Right atrium auricular region (tissue), 2 donors: ENCODE measurements around the gene TTC7B. TPM values are rescaled to one million over a fixed set of nuclear protein-coding genes. Genes with fewer than 3 reads are reported as not detected.

Experiments
- DNase-seq: peaks from one replicate; pipeline ENCODE4 v3.0.0-alpha.2; 2019; ENCODE audit warnings: low spot score
- H3K27ac ChIP-seq, 2 donors: fragments of 200-600 bp; sonication (generic); 1 replicate in 1 of 2; 2 replicates in 1 of 2; pipeline ENCODE4 v1.5.1; 2016 to 2019
- H3K27me3 ChIP-seq, 2 donors: fragments of 200-600 bp; sonication (generic); one replicate each; pipeline versions ENCODE4 v1.5.1 to v1.6.0; 2017 to 2019
- H3K36me3 ChIP-seq: fragments of 200-600 bp; sonication (generic); one replicate; pipeline ENCODE4 v1.5.1; 2016
- H3K4me1 ChIP-seq, 2 donors: fragments of 200-600 bp; sonication (generic); one replicate each; pipeline versions ENCODE4 v1.5.1 to v1.6.0; 2017 to 2019
- H3K4me3 ChIP-seq, 2 donors: fragments of 200-600 bp; sonication (generic); 1 replicate in 1 of 2; 2 replicates in 1 of 2; pipeline ENCODE4 v1.5.1; 2017 to 2019; ENCODE audit warnings: mild to moderate bottlenecking in 1 of 2, moderate library complexity in 1 of 2
- H3K9me3 ChIP-seq, 2 donors: fragments of 200-600 bp; sonication (generic); one replicate each; pipeline ENCODE4 v1.5.1; 2019
- CTCF ChIP-seq, 2 donors: fragments of 200-600 bp; sonication (generic); IDR thresholded peaks; one replicate each; pipeline ENCODE4 v1.5.1; 2019; ENCODE audit warnings: antibody characterized with exemption in 2 of 2
- total RNA-seq, 2 donors: library from RNA; depleted of rRNA; stranded (reverse); fragments of >200 nt; gene quantifications; one replicate each; pipeline ENCODE4 v1.1.0, GENCODE V29; 2016

Gene TTC7B
- total RNA-seq, 2 donors from 2014 or later: 45.5 to 57.3 TPM

DNA sequence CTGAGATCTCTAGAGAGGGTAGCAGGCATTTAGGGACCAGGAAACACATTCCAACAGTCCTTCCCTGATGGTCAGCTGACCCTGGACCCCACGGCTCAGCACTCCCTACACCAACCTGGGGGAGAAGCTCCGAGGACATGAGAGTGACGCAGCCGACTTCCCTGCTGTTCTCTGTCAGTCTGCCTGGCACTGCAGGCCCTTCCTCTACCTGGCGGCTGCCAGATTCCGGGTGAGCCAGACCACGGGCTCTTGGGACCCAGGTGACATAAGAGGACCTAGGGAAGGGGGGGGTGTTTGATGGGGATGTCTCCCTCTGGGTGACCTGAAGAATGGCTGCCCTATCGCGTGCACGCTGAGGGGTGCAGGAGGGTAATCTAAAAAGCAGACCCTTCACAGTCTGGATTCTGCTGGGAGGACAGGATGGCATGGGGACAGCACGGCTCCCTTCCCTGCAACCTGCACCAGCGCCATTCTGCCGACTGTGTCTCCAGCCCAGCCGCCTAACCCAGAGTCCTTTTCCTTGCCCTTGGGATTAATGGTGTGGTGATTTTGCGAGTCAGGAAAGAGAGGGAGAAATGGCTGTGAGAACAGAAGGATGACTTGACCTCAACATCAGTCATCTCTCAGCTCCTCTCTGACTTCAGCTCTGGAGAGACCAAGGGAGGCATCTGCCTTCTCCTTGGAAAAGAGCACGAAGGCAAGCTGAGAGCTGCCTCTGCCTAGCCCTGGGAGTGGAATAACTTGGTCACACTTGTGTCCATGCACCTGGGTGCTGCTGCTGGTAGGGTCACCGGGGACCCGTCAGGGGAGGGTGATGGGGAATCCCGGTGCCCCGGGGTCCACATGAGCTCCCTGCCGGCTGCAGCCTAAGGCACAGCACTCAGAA is 260.9 kb downstream of the TTC7B start:
- Histone ChIP-seq H3K4me1 (peaks cover 0 to 39% of the 10 kb centered on the region in 2 donors), H3K9me3 (no peaks in the 10 kb centered on the region), H3K27ac (peak overlapping the region; percentile 77 to 81), H3K4me3 (no peak overlapping the region), H3K27me3 (no peaks in the 10 kb centered on the region), H3K36me3 (peaks cover 4% of the 10 kb centered on the region)
- TF ChIP-seq CTCF (IDR thresholded peaks at IDR 0.05): no peak
- DNase-seq: no peak

GRCh38 chr14:90554341-90554740 is 261.9 kb downstream of the TTC7B start:
- no peak for TF ChIP-seq CTCF (IDR thresholded peaks at IDR 0.05)
- Histone ChIP-seq H3K4me3 (no peak overlapping the region), H3K36me3 (peaks cover 4% of the 10 kb centered on the region), H3K27me3 (no peaks in the 10 kb centered on the region), H3K27ac (peak overlapping the region; percentile 77 to 81), H3K9me3 (no peaks in the 10 kb centered on the region), H3K4me1 (peaks cover 0 to 39% of the 10 kb centered on the region in 2 donors)
- no peak for DNase-seq

DNA sequence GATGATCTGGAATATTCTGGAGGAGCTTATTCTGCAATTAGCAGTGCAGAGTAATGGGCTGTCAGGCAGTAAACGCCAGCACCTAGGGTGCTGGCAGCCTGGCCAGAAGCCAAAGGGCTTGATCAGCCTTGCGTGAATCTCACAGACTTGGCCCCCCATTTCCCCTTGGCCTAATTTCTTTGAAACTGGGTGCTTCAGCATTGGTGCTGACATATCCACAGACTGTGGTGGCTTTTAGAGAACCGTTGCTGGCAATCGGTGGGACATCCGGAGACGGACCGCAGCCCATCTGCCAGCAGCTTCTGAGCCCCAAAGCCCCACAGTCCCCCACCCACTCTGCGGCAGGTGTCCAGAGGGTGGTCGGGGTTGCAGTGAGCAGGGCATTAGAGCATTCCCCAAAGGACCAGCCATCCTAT is 262.3 kb downstream of the TTC7B start:
- H3K36me3 ChIP-seq: peaks cover 4% of the 10 kb centered on the region
- no peak overlapping the region for H3K4me3 ChIP-seq
- peak overlapping the region; percentile 77 to 81 for H3K27ac ChIP-seq
- DNase-seq: no peak
- H3K27me3 ChIP-seq: no peaks in the 10 kb centered on the region
- no peaks in the 10 kb centered on the region for H3K9me3 ChIP-seq
- no peak for TF ChIP-seq CTCF (IDR thresholded peaks at IDR 0.05)
- H3K4me1 ChIP-seq: peaks cover 0 to 39% of the 10 kb centered on the region in 2 donors

- H3K4me1 ChIP-seq: peaks cover 0 to 43% of the 10 kb centered on the region in 2 donors
- H3K36me3 ChIP-seq: peaks cover 4% of the 10 kb centered on the region
- no peaks in the 10 kb centered on the region for H3K27me3 ChIP-seq
- H3K27ac ChIP-seq: peak overlapping the region; percentile 77 to 81
- H3K4me3 ChIP-seq: no peak overlapping the region
- TF ChIP-seq CTCF (IDR thresholded peaks at IDR 0.05): no peak
- H3K9me3 ChIP-seq: no peaks in the 10 kb centered on the region
- no peak for DNase-seq
Measured at GRCh38 chr14:90553298-90553920, 262.8 kb downstream of the TTC7B start.

GRCh38 chr14:90552465-90553297 is 263.5 kb downstream of the TTC7B start:
- no peak for DNase-seq
- H3K4me1 ChIP-seq: peaks cover 0 to 45% of the 10 kb centered on the region in 2 donors
- H3K9me3 ChIP-seq: no peaks in the 10 kb centered on the region
- H3K27me3 ChIP-seq: no peaks in the 10 kb centered on the region
- no peak overlapping the region for H3K4me3 ChIP-seq
- no peak overlapping the region for H3K27ac ChIP-seq
- TF ChIP-seq CTCF (IDR thresholded peaks at IDR 0.05): no peak
- peaks cover under 1% of the 10 kb centered on the region for H3K36me3 ChIP-seq
